Liver (tissue), 3 donors: ENCODE results near the gene IFT43.

Source experiments
- EGR1 ChIP-seq, 2 donors: IDR thresholded peaks; 2 replicates each; pipeline ENCODE4 v1.6.1; 2016 to 2018; ENCODE audit warnings: antibody characterized with exemption in 2 of 2, low read depth in 2 of 2
- FOXA1 ChIP-seq: IDR thresholded peaks from 2 replicates; pipeline ENCODE4 v1.6.1; 2016; ENCODE audit warnings: antibody characterized with exemption
- GABPA ChIP-seq, 2 donors: IDR thresholded peaks in 1 of 2; conservative IDR thresholded peaks in 1 of 2; 2 replicates each; pipeline ENCODE4 v1.6.1; 2016; ENCODE audit warnings: antibody characterized with exemption in 2 of 2, mild to moderate bottlenecking in 1 of 2, moderate library complexity in 1 of 2
- HNF4A ChIP-seq, 2 donors: conservative IDR thresholded peaks; 2 replicates each; pipeline ENCODE4 v1.6.1; 2016; ENCODE audit warnings: antibody characterized with exemption in 2 of 2, mild to moderate bottlenecking in 2 of 2
- JUND ChIP-seq, 2 donors: IDR thresholded peaks; 2 replicates each; pipeline ENCODE4 v1.6.1; 2016; ENCODE audit warnings: antibody characterized with exemption in 2 of 2
- RAD21 ChIP-seq, 2 donors: IDR thresholded peaks; 2 replicates each; pipeline ENCODE4 v1.6.1; 2016; ENCODE audit warnings: antibody characterized with exemption in 2 of 2, mild to moderate bottlenecking in 2 of 2
- SP1 ChIP-seq: IDR thresholded peaks from 2 replicates; pipeline ENCODE4 v1.6.1; 2018; ENCODE audit warnings: antibody characterized with exemption, mild to moderate bottlenecking
- TAF1 ChIP-seq: conservative IDR thresholded peaks from 2 replicates; pipeline ENCODE4 v1.6.1; 2016; ENCODE audit warnings: antibody characterized with exemption, mild to moderate bottlenecking
- YY1 ChIP-seq: IDR thresholded peaks from 2 replicates; pipeline ENCODE4 v1.6.1; 2016; ENCODE audit warnings: antibody characterized with exemption, mild to moderate bottlenecking
- TF ChIP-seq, protein P1 (sequence below): fragments of 150-350 bp; IDR thresholded peaks from 2 replicates; pipeline ENCODE4 v1.5.1; 2017; ENCODE audit warnings: improper control_type of control experiment, low read depth, low read length; ENCODE audit not compliant: missing input control
- TF ChIP-seq, protein P2 (sequence below): IDR thresholded peaks from 2 replicates; pipeline ENCODE4 v1.6.1; 2016; ENCODE audit warnings: antibody characterized with exemption
- TF ChIP-seq, protein P3 (sequence below): IDR thresholded peaks from 2 replicates; pipeline ENCODE4 v1.6.1; 2016; ENCODE audit warnings: antibody characterized with exemption
- TF ChIP-seq, protein P4 (sequence below): IDR thresholded peaks from 2 replicates; pipeline ENCODE4 v1.6.1; 2016; ENCODE audit warnings: antibody characterized with exemption, mild to moderate bottlenecking
- donor health status: healthy.
- donor health status: healthy.

DNA sequence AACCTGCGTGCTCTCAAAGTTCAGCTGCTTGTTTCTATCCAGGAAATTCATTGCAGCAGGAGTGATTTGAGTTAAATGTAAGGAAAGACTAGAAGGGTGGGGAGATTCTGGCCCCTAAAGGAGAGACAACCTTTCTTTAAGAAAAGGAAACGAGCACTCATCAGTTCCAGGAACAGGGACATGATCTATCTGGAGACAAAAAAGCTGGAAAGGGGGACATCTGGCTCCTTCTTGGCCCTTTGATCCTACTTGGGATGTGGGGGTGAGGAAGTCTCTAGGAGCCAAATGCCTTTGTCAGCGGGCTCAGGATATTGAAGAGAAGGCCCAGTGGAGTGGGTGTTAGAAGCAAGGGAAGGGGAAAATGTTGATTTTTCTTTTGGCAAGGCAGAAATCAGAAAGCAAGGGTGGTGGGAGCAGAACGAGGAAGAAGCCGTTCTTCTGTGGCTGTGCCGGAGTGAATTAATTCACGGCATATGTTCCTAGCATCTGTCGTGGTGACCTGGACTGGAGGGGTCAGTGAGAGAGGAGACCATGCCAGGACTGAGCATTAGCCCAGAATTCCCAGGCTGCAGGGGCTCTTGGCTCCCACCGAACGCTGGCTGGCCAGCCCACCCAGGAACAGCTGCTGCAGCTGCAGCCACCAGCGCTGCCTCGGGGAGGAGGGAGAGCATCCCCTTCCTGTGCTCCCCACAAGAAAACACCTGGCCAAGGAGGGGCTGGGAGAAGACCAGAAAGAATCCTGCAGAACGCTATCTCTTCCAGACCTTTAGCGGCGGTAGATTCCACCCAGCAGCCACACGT is 103.4 kb downstream of the IFT43 start:
- TF ChIP-seq, protein P1, sequence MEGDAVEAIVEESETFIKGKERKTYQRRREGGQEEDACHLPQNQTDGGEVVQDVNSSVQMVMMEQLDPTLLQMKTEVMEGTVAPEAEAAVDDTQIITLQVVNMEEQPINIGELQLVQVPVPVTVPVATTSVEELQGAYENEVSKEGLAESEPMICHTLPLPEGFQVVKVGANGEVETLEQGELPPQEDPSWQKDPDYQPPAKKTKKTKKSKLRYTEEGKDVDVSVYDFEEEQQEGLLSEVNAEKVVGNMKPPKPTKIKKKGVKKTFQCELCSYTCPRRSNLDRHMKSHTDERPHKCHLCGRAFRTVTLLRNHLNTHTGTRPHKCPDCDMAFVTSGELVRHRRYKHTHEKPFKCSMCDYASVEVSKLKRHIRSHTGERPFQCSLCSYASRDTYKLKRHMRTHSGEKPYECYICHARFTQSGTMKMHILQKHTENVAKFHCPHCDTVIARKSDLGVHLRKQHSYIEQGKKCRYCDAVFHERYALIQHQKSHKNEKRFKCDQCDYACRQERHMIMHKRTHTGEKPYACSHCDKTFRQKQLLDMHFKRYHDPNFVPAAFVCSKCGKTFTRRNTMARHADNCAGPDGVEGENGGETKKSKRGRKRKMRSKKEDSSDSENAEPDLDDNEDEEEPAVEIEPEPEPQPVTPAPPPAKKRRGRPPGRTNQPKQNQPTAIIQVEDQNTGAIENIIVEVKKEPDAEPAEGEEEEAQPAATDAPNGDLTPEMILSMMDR: no peak
- TF ChIP-seq, protein P2, sequence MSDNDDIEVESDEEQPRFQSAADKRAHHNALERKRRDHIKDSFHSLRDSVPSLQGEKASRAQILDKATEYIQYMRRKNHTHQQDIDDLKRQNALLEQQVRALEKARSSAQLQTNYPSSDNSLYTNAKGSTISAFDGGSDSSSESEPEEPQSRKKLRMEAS: no peak
- TF ChIP-seq TAF1 (no peak), RAD21 (IDR thresholded peaks at IDR 0.05) (no peak), YY1 (no peak), SP1 (no peak), GABPA (IDR thresholded peaks at IDR 0.05 in 1 of 2, conservative IDR thresholded peaks at IDR 0.05 in 1 of 2) (no peak), HNF4A (conservative IDR thresholded peaks at IDR 0.05) (no peak), JUND (IDR thresholded peaks at IDR 0.05) (no peak), FOXA1 (no peak), EGR1 (IDR thresholded peaks at IDR 0.05; ENCODE audit: low read depth in 2 of 2) (no peak)
- TF ChIP-seq, protein P3, sequence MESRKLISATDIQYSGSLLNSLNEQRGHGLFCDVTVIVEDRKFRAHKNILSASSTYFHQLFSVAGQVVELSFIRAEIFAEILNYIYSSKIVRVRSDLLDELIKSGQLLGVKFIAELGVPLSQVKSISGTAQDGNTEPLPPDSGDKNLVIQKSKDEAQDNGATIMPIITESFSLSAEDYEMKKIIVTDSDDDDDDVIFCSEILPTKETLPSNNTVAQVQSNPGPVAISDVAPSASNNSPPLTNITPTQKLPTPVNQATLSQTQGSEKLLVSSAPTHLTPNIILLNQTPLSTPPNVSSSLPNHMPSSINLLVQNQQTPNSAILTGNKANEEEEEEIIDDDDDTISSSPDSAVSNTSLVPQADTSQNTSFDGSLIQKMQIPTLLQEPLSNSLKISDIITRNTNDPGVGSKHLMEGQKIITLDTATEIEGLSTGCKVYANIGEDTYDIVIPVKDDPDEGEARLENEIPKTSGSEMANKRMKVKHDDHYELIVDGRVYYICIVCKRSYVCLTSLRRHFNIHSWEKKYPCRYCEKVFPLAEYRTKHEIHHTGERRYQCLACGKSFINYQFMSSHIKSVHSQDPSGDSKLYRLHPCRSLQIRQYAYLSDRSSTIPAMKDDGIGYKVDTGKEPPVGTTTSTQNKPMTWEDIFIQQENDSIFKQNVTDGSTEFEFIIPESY: no peak
- TF ChIP-seq, protein P4, sequence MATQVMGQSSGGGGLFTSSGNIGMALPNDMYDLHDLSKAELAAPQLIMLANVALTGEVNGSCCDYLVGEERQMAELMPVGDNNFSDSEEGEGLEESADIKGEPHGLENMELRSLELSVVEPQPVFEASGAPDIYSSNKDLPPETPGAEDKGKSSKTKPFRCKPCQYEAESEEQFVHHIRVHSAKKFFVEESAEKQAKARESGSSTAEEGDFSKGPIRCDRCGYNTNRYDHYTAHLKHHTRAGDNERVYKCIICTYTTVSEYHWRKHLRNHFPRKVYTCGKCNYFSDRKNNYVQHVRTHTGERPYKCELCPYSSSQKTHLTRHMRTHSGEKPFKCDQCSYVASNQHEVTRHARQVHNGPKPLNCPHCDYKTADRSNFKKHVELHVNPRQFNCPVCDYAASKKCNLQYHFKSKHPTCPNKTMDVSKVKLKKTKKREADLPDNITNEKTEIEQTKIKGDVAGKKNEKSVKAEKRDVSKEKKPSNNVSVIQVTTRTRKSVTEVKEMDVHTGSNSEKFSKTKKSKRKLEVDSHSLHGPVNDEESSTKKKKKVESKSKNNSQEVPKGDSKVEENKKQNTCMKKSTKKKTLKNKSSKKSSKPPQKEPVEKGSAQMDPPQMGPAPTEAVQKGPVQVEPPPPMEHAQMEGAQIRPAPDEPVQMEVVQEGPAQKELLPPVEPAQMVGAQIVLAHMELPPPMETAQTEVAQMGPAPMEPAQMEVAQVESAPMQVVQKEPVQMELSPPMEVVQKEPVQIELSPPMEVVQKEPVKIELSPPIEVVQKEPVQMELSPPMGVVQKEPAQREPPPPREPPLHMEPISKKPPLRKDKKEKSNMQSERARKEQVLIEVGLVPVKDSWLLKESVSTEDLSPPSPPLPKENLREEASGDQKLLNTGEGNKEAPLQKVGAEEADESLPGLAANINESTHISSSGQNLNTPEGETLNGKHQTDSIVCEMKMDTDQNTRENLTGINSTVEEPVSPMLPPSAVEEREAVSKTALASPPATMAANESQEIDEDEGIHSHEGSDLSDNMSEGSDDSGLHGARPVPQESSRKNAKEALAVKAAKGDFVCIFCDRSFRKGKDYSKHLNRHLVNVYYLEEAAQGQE: no peak
